ENCODE results near the gene NOM1.
"Not testable (repeated sequence)": the region's sequence is repeated elsewhere in the genome, so short reads cannot be mapped to it uniquely, and the experiment has no call there.

NOM1 gene

DNA sequence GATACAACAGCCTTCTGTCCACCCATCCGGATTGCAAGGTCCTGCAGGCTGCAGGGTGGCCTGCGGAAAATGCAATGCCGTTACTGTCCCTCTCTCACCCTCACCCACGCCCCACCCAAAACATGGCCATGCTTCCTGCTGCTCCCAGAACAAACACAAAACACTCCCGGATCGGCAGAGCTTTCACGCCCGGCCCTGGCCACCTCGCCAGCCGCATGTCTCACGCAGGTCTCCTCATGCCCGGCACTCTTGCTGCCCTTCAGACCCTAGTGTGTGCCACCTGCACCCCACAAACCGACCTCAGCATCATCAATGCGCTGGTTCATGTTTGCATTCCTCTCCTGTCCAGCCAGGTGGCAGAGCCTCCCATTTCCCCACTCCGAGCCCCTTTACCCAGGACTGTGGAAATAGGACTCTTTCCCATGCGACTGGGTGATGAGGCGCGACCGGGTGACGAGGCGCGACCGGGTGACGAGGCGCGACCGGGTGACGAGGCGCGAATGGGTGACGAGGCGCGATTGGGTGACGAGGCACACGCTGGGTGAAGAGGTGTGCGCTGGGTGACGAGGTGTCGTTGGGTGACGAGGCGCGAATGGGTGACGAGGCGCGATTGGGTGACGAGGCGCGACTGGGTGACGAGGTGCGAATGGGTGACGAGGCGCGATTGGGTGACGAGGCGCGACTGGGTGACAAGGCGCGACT is 8.9 kb upstream of the NOM1 start:
- DNase-seq (ENCODE audit: low spot score) (no peak), FAIRE-seq (no peak)

DNA sequence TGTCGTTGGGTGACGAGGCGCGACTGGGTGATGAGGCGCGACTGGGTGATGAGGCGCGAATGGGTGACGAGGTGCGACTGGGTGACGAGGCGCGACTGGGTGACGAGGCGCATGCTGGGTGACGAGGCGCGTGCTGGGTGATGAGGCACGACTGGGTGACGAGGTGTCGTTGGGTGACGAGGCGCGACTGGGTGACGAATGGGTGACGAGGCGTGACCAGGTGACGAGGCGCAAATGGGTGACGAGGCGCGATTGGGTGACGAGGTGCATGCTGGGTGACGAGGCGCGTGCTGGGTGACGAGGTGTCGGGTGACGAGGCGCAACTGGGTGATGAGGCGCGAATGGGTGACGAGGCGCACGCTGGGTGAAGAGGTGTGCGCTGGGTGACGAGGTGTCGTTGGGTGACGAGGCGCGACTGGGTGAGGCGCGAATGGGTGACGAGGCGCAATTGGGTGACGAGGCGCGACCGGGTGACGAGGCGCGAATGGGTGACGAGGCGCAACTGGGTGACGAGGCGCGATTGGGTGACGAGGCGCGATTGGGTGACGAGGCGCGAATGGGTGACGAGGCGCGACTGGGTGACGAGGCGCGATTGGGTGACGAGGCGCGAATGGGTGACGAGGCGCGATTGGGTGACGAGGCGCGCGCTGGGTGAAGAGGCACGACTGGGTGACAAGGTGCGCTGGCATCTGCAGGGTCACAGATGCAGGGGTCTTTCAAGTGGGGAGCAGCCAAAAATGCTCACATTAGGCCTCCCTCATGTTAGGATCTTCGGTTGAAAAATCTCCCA is 7.9 kb upstream of the NOM1 start:
- FAIRE-seq (no peak), DNase-seq (ENCODE audit: low spot score) (no peak)

DNA sequence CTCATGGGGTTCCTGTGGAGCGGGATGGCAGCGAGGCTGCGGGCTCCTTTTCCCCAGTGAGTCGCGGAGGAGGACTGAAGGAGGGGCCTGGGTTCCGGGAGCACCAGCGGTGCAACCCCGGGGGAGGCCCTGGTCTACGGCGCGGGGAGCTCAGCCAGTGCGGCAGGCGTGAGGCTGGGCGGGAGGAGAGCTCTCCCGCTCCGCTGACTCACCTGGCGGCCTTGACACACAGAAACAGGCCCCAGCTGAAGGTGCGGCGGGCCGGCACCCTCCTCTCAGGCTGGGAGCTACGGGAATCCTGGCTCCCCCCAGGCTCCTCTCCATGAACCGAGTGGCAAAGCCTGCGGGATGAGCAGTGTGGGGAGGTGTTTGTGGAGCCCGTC is 6.8 kb upstream of the NOM1 start:
- DNase-seq (ENCODE audit: low spot score) = no peak
- FAIRE-seq = no peak

DNA sequence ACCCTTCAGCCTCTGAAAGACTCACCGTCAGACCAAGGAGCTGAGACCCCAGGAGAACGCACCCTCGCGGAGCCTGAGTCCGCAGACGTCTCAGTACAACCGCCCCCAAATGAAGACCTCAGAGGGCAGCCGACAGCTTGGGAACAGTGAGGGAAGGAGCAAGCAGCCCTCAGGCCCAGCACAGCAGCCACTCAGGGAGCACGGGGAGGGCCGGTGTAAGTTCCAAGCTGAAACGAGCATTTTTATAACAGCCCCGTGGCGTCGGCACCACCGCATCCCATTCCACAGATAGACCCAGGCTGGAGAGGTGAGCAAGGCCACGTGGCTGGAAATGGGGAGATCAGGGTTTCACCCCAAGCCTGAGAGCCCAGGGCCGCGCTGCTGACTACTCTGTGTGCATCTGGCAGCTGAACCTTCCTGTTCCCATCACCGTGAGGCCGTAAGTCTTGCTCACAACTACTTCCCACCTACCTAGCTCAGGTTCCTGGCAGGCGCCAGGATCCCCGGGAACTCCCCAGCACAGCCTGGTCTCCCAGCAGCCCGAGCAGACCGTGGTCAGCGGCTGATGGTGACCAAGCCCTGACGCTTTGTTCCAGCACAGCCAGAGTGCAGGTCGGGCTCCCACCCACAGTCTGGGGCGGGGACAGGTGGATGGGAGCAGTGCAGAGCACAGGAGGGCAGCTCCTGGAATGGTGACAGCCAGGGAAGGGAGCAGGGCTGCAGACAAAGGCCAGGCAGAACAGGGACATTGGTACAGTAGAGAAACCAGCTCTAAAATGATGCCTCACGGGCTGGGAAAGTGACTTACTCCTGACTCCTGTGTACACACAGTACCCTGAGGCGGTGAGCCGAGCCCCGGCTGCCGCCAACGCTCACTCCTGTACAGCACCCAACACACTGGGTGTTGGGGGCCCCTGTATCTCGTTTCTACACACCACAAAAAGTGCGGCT is 6.1 kb upstream of the NOM1 start:
- DNase-seq (ENCODE audit: low spot score) = no peak
- FAIRE-seq = no peak

DNA sequence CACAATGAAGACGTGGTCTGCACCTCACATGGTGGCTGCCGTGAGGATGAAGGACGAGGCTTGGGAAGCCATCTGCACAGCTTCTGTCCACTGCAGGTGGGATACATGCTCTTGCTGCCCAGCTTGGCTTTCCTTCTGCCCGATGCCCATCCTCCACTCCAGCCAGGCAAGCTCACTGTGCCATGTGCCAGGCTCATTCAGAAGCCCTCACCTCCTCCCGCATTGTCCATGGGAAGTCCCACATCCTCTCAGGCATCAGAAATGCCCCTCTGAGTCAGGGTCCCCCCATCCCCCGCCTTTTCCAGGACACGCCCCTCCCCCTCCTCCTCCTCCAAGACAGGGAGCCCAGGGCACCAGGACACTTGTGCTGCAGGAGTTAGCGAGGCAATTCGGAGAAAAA is 4.6 kb upstream of the NOM1 start:
- DNase-seq (ENCODE audit: low spot score) (no peak), FAIRE-seq (no peak)

DNA sequence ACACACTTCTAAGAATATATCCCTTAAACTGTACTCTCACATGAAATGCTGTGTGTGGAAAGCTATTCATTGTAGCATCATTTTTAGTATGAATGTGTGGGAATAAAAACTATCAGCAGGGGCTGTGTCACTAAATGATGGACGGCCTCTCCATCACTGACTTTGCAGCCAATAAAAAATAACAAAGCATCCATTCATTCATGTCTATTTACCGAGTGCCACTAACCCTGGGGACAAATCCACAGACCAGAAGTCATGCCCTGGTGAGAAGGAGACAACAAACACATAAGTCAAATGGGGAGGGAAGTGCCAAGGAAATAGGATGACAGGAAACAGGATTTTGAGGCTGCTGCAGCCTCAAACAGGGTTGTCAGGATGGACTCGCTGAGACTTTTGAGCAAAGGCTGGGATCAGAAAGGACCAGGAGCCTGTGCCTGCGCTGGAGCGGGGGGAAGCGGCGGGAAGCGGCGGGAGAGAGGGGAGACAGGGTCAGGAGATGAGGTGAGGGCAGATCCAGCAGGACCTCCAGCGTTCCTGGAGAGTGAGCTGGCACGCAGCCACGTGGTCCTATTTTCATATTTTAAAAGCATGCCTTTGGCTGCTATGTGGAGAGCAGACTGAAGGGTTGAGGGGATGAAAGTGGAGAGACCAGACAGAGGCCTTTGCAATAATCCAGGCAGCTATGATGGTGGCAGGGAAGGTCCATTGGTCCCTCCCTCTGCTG is 2.2 kb upstream of the NOM1 start:
- DNase-seq (ENCODE audit: low spot score) (no peak), FAIRE-seq (no peak)

DNA sequence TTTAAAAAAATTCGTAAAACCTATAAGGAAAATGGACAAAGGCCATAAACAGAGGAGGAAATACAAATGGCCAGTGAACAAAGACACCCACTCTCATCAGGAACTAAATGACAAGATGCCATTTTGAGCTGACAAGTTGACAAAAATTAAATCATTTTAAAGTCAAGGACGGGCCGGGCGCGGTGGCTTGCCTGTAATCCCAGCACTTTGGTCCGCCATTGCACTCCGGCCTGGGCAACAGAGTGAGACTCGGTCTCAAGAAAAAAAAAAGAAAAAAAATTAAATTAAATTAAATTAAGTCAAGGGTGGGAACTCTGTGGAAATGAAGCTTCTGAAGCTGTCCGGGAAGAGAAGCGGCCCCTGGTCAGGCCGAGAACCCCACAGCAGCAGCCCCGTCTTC is 1.2 kb upstream of the NOM1 start:
- DNase-seq (ENCODE audit: low spot score) (no peak), FAIRE-seq (no peak)

DNA sequence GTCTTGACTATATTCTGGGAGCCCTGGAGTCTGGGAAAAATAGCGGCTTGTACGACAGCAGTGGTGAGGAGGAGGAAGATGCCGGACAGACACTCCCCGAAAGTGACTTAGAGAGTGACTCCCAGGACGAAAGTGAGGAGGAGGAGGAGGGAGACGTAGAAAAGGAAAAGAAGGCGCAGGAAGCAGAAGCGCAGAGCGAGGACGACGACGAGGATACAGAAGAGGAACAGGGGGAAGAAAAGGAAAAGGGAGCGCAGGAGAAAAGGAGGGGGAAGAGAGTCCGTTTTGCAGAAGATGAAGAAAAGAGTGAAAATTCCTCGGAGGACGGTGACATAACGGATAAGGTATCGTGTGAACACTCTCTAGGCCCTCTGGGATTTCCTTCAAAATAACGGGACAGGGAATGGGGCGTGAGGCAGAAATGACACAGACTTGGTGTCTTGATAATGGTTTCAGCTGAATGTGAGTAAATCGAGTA is 908 bp downstream of the NOM1 start:
- FAIRE-seq (no peak), DNase-seq (ENCODE audit: low spot score) (no peak)

DNA sequence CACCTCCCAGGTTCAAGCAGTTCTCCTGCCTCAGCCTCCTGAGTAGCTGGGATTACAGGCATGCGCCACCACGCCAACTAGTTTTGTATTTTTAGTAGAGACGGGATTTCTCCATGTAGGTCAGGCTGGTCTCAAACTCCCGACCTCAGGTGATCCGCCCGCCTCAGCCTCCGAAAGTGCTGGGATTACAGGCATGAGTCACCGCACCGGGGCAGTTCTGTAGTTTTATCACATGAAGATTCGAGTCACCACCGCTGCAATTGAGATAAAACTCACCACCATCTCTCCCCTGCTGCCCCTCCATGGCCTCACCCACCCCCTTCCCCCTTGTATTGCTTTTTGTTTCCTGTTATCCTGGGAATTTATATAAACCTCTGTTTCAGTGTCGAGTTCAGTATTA is 3.7 kb downstream of the NOM1 start:
- not testable (repeated sequence) for FAIRE-seq; DNase-seq (ENCODE audit: low spot score)

DNA sequence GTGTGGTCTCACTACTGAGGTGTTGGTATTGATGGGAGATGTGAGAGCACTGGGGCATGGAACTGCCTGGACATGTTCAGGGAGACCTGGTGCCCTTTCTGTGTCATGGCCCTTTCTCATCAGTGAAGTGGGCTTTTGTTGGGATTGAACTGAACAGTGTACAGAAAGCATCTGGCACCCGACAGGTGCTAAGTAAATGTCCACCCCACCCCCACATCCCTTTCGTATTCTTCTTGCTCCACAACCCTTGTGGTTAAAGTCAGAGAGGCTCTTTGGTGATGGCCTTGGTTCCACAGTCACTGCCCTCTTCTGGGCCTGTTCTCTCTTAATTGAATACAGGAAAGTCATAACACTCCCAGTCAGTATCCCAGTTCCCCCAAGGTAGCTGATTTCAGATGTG is 5.4 kb downstream of the NOM1 start:
- FAIRE-seq (no peak), DNase-seq (ENCODE audit: low spot score) (no peak)

DNA sequence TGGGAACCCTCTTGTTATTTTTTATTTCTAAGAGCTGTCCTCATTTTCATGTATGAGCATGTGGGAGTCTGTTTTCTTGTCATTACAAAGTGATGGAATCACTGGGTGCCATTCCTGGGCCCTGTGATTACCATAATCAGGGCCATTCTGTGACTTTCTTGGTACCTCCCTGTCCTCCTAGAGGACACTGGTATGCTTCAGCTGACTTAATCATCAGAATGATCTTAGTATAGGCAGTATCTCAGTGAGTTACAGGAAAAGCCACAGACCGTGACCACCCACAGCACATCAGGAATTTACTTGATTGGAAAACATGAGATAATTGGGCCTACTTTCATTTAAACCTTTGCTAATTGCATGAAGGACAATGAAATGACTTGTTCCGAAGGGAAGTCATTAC is 7.2 kb downstream of the NOM1 start:
- FAIRE-seq = no peak
- DNase-seq (ENCODE audit: low spot score) = no peak

DNA sequence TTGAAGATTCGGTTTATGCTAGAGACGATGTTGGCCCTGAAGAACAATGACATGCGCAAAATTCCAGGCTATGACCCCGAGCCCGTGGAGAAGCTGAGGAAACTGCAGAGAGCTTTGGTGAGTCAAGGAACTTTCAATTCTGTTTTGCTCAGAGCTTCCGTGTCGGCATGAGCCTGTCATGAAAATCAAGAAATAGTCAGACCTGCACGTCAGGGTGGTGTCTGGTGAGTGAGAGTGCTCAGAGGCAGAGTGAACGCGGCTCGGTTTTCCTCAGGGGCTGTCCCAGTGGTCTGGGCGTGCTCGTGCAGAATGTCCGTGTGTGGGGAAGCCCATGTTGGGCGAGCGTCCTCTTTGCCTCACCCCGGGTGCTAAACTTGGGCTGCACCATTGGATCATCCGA is 12.6 kb downstream of the NOM1 start:
- FAIRE-seq = no peak
- no peak for DNase-seq (ENCODE audit: low spot score)

DNA sequence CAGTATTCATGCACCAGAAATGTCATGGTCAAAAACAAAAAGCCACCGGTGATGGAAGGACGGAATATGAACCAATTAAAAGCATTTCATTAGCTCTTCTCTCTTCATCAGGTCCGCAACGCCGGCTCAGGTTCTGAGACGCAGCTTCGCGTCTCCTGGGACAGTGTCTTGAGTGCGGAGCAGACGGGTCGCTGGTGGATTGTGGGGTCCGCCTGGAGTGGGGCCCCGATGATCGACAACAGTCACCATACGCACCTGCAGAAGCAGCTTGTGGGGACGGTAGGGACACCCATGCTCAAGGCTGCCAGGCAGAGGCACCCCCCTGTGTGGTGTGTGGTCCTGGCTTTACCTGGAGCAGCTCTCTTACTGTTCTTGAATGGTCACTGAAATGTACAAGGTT is 13.4 kb downstream of the NOM1 start:
- no peak for FAIRE-seq
- no peak for DNase-seq (ENCODE audit: low spot score)

DNA sequence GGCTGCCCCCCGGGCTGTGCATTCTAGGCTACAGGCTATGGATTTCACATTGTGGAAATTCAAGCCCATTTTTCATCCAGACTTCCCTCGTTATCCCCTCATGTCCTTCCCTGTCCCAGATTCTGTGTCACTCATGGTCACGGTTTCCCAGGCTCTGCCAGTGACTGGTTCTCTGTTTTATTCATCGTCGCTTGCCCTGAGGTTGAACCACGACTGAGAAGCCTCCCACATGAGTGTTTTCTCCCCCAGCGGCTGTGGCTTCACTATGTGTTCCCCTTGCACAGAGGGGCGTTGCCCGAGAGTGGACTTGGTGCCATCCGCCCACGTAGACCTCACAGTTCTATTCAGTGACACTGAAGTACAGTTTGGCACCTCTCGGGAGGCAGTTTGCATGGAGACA is 14.0 kb downstream of the NOM1 start:
- FAIRE-seq (no peak), DNase-seq (ENCODE audit: low spot score) (no peak)

DNA sequence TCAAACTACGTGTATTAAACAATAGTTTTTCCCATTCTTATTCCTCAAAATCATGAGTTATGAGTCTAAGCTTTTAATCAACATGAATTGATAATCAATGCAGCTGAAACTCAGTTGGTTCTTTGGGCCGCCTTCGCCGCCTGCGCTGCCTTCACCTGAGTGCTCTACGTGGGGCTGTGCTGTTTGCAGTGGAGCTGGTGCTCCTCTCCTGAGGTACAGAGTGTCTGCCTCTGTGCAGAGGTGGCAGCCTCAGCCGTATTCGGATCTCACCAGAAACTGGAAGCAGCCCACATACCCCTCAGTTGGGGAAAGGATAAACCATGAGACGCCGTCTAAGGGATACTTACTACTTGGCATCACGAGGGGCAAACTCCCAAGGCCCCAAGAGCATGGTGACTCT is 15.5 kb downstream of the NOM1 start:
- DNase-seq (ENCODE audit: low spot score) (no peak), FAIRE-seq (no peak)

DNA sequence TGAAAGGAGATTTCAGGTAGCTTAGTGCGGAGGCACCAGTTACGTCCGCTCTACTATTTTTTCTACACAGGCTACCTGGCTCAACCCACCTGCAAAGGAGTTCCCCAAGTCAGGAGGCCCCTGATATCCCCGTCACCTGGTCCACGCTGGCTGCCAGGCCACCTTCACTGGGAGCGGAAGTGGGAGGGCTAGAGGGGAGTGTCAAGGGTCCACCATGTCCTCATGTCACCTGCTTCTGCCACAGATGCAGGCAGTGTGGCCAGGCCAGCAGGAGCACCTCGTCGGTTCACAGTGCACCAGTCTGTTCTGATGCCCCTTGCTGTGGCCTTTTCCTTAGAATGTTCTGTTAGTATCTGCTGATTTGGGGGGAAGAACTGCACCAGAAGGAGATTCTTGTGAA is 16.9 kb downstream of the NOM1 start:
- no peak for FAIRE-seq
- no peak for DNase-seq (ENCODE audit: low spot score)

DNA sequence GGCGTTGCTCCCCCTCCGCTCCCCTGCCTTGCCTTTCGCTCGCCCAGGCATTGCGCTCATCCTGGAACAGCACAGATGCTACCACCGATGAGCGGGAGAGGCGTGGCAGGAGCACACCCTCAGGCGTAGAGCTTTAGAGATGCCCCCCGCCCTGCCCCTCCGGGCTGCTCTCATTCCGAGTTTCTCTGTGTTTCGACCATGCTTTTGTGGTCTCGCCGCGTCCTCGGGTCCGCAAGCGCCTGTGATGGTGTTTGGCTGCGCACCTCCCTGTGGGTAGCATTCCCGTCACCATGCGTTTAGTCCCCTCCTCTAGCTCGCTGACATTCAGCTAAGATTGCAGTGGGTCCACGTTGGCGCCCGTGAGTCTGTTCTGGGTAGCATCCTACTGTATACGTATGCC is 18.7 kb downstream of the NOM1 start:
- no peak for FAIRE-seq

DNA sequence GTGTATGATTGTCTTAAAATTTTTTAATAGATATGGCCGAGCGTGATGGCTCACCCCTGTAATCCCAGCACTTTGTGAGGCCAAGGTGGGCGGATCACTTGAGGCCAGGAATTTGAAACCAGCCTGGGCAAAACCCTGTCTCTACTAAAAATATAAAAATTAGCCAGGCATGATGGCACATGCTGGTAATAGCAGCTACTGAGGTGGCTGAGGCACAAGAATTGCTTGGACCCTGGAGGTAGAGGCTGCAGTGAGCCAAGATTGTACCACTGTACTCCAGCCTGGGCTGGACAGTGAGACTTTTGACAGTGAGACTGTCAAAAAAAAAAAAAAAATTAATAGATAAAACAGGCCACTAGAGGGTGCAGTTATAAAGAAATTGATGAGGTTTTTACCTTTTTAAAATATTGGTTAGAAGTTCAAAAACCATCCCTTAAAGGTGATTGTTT is 20.5 kb downstream of the NOM1 start:
- no peak for FAIRE-seq
- no peak for DNase-seq (ENCODE audit: low spot score)

More for the DNA sequence above, 18.7 kb downstream of the NOM1 start:
- no peak for DNase-seq (ENCODE audit: low spot score)

DNA sequence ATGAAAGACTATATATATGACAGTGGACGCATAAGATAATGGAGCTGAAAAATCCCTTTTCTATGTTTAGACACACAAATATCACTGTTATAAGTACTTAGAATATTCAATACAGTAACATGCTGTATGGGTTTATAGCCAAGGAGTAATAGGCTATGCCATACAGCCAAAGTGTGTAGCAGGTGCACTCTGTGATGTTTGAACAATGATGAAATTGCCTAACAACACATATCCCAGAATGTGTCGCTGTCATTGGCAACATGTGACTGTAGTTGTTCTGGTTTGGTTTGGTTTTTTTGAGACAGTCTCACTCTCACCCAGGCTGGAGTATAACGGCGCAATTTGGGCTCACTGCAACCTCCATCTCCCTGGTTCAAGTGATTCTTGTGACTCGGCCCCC is 26.1 kb downstream of the NOM1 start:
- DNase-seq (ENCODE audit: low spot score) (no peak), FAIRE-seq (no peak)

DNA sequence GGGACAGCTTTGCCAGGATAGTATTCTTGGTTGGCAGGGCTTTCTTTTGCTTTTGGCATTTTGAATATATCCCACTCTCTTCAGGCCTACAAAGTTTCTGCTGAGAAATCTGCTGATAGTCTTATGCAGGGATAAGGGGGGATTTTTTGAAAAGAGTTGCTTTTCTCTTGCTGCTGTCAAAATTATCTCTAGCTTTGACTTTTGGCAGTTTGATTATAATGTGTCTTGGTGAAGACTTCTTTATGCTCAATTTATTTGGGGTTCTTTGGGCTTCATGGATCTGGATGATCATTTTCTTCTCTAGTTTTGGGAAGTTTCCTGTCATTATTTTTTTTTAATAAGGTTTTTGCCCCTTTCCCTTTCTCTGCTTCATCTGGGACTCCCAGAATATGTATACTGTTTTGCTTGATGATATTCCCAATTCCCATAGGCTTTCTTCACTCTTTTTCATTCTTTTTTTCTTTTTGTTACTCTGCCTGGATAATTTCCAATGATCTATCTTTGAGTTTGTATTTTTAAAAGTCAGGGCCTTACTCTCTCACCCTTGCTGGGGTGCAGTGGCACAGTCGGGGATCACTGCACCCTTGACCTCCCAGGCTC is 29.6 kb downstream of the NOM1 start:
- no peak for FAIRE-seq
- no peak for DNase-seq (ENCODE audit: low spot score)

DNA sequence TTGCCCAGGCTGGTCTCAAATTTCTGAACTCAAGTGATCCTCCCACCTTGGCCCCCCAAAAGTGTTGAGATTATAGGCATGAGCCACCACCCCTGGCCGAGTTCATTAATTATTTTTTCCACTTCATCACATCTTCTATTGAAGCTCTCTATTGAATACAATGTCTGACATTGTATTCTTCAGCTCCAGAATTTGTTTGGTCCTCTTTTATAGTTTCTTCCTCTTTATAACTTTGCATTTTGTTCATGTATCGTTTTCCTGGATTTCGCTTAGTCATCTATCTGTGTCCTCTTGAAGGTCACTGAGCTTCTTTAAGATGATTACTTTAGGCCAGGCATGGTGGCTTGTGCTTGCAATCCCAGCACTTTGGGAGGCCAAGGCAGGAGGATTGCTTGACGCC is 30.2 kb downstream of the NOM1 start:
- FAIRE-seq = no peak
- no peak for DNase-seq (ENCODE audit: low spot score)

All from urothelium cell line (cell line).